Ovary (tissue), 9 donors: ENCODE measurements around the gene KCNE2. TPM values are rescaled to one million over a fixed set of nuclear protein-coding genes. Genes with fewer than 3 reads are reported as not detected.
A peak's percentile ranks its signal among the peaks of the same experiment; 100 is the strongest.

Source experiments
- DNase-seq, 5 donors: peaks; one replicate each; pipeline ENCODE4 v3.0.0-alpha.2; 2019 to 2020
- H3K27ac ChIP-seq, 2 donors: fragments of 200-600 bp; one replicate each; pipeline versions ENCODE4 v1.5.1 to v1.8.0; 2019 to 2022
- H3K27me3 ChIP-seq: fragments of 200-600 bp; one replicate; pipeline ENCODE4 v1.8.0; 2022
- H3K36me3 ChIP-seq: fragments of 200-600 bp; sonication (generic); one replicate; pipeline ENCODE4 v1.5.1; 2019
- H3K4me1 ChIP-seq: one replicate; pipeline ENCODE4 v1.8.1; 2013; ENCODE audit warnings: mild to moderate bottlenecking, moderate library complexity; ENCODE audit not compliant: insufficient read depth
- H3K4me3 ChIP-seq: fragments of 200-600 bp; sonication (generic); one replicate; pipeline ENCODE4 v1.5.1; 2017
- H3K9me3 ChIP-seq, 2 donors: fragments of 200-600 bp in 1 of 2; sonication (generic) in 1 of 2; one replicate each; pipeline versions ENCODE4 v1.5.1 to v1.8.1; 2013 to 2019; ENCODE audit warnings: mild to moderate bottlenecking in 1 of 2, moderate library complexity in 1 of 2
- EP300 ChIP-seq: sonication (generic); formaldehyde crosslinking; IDR thresholded peaks from one replicate; pipeline ENCODE4 v1.6.1; 2017; ENCODE audit warnings: antibody characterized with exemption
- POLR2A ChIP-seq: fragments of 450-650 bp; IDR thresholded peaks from one replicate; pipeline ENCODE4 v1.6.1; 2017; ENCODE audit warnings: antibody characterized with exemption, mild to moderate bottlenecking, moderate library complexity
- WGBS, 3 donors: extraction: QIAGEN DNeasy Blood & Tissue Kit in 1 of 3; methylation state at CpG; one replicate each; pipeline versions ENCODE4 v1.1.5 to v1.1.7; 2013 to 2017; 5-methylcytosine and 5-hydroxymethylcytosine counted together
- intact Hi-C, 4 donors: fragments of 100-400 bp; cut with DNase I; formaldehyde crosslinking; loops; one replicate each; pipeline versions ENCODE4 v1.11.0 to v1.15.1; 2022 to 2023
- polyA plus RNA-seq, 2 donors: library from polyadenylated mRNA; stranded (reverse); fragments of 200-250 nt in 1 of 2; fragments of 350-450 nt in 1 of 2; fragmentation: Illumina TruSeq in 1 of 2; extraction: RNeasy Lipid Tissue Mini Kit (QIAGEN cat#74804) in 1 of 2; gene quantifications; one replicate each; pipeline ENCODE4 v1.2.3, GENCODE V29; 2013 to 2014
- total RNA-seq, 7 donors: library from RNA; depleted of rRNA in 2 of 7; stranded (reverse); fragments of >200 nt in 2 of 7; fragmentation: NEBNext Ultra II Directional in 3 of 7; extraction: Animal tissue kit (Norgen Biotek cat#: 25700) in 3 of 7; gene quantifications; one replicate each; pipeline versions ENCODE4 v1.1.0 to v1.2.4, GENCODE V29; 2016 to 2023
- TF ChIP-seq, protein P1 (sequence below), 3 donors: fragments of 450-650 bp in 2 of 3; fragments of 200-600 bp in 1 of 3; IDR thresholded peaks; one replicate each; pipeline versions ENCODE4 v1.5.1 to v1.8.0; 2016 to 2022; ENCODE audit warnings: antibody characterized with exemption in 3 of 3, mild to moderate bottlenecking in 1 of 3
- donor health status: DM: no; HTN: no; CAD: no; lungs with moderate emphysema.
- donor health status: DM: no; HTN: no; CAD: no.
- donor health status: Bipolar disorder and iron deficiency.
- donor health status: DM: yes; HTN: yes; CAD: no.
- donor health status: DM: no; HTN: no; CAD: no.
- donor health status: DM: yes; HTN: yes; CAD: no.

Gene KCNE2
- total and polyA plus RNA-seq, 9 donors, result 0.25 to 0.48 (median 0.35) TPM; not detected in 3

GRCh38 chr21:34364921-34365320 is 1.1 kb downstream of the KCNE2 start:
- Histone ChIP-seq H3K36me3 (no peaks in the 10 kb centered on the region), H3K27ac (no peak overlapping the region), H3K9me3 (no peaks in the 10 kb centered on the region), H3K27me3 (no peaks in the 10 kb centered on the region), H3K4me1 (no peaks in the 10 kb centered on the region), H3K4me3 (no peak overlapping the region)
- DNase-seq, result no peak
- TF ChIP-seq, protein P1, sequence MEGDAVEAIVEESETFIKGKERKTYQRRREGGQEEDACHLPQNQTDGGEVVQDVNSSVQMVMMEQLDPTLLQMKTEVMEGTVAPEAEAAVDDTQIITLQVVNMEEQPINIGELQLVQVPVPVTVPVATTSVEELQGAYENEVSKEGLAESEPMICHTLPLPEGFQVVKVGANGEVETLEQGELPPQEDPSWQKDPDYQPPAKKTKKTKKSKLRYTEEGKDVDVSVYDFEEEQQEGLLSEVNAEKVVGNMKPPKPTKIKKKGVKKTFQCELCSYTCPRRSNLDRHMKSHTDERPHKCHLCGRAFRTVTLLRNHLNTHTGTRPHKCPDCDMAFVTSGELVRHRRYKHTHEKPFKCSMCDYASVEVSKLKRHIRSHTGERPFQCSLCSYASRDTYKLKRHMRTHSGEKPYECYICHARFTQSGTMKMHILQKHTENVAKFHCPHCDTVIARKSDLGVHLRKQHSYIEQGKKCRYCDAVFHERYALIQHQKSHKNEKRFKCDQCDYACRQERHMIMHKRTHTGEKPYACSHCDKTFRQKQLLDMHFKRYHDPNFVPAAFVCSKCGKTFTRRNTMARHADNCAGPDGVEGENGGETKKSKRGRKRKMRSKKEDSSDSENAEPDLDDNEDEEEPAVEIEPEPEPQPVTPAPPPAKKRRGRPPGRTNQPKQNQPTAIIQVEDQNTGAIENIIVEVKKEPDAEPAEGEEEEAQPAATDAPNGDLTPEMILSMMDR (IDR thresholded peaks at IDR 0.05), result no peak
- TF ChIP-seq EP300 (no peak), POLR2A (no peak)
- intact Hi-C loops, result no loop called here

GRCh38 chr21:34365809-34366208 is 2.0 kb downstream of the KCNE2 start:
- Histone ChIP-seq H3K36me3 (no peaks in the 10 kb centered on the region), H3K9me3 (no peaks in the 10 kb centered on the region), H3K27ac (no peak overlapping the region), H3K4me1 (no peaks in the 10 kb centered on the region), H3K4me3 (no peak overlapping the region), H3K27me3 (no peaks in the 10 kb centered on the region)
- 80 to 84% (median 83%) methylated on average over 6 of the region's 6 CpGs for WGBS, 3 donors
- intact Hi-C loops, result no loop called here
- TF ChIP-seq EP300 (no peak), POLR2A (no peak)
- TF ChIP-seq, protein P1 (IDR thresholded peaks at IDR 0.05), result no peak
- DNase-seq, result peak in 1 of 5 donors; percentile 0

DNA sequence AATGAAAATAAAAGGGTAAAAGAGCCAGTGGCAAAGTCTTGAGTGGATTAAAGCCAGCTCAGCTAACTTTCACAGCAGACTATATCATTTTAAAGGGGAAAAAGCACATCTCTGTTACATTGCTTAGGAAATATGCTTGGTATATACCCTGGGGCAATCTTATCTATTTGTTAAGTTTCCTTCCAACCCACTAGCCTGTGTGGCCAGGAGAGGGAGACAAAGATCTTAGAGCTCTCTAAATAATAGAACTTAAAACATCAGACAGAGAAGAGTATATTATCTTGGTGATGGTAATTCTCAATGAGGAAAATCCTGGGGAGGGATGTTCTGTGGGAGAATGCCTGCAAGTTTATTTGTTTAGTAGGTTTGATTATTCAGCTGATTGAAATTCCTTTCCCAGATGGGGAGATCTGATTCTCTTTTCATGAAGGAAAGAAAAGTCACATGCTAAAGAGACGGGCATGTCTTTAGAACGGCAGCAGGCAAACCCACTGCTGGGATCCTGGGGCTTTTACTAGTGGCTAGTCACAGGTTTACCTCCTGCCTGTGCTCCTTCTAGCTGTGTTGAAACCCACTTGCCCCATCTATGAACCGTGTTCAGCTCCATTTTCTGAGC is 3.6 kb downstream of the KCNE2 start:
- Histone ChIP-seq H3K36me3 (no peaks in the 10 kb centered on the region), H3K4me3 (no peak overlapping the region), H3K27me3 (no peaks in the 10 kb centered on the region), H3K9me3 (no peaks in the 10 kb centered on the region), H3K4me1 (no peaks in the 10 kb centered on the region), H3K27ac (no peak overlapping the region)
- DNase-seq, result peak in 2 of 5 donors; percentile 15 to 39
- WGBS, 3 donors, result 73 to 78% (median 76%) methylated on average over 3 of the region's 3 CpGs
- intact Hi-C loops, result no loop called here
- TF ChIP-seq POLR2A (no peak), EP300 (no peak)
- TF ChIP-seq, protein P1 (IDR thresholded peaks at IDR 0.05), result peak in 1 of 3 donors; percentile 20

DNA sequence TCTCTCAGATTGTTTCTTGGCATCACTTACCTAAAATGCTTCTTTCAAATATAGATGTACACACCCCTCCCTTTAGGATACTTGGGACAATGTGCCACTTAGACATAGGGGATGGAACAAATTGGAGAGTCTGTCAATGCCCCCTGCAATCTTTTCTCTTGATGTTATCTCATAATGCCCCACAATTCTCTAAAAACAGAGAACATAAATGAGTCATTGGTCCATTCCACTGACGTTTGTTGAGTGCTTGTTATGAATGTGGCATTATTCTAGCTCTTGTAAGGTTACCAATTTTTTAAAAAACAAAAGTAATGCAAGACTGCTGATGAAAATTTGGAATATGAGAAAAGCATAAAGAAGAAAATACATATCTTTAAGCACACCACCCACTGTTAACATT is 5.9 kb downstream of the KCNE2 start:
- Histone ChIP-seq H3K27me3 (no peaks in the 10 kb centered on the region), H3K27ac (no peak overlapping the region), H3K9me3 (no peaks in the 10 kb centered on the region), H3K4me1 (no peaks in the 10 kb centered on the region), H3K4me3 (no peak overlapping the region), H3K36me3 (no peaks in the 10 kb centered on the region)
- no peak for DNase-seq
- WGBS, 3 donors, result 31 to 47% (median 43%) methylated on average over 1 of the region's 1 CpG
- intact Hi-C loops, result no loop called here
- TF ChIP-seq, protein P1 (IDR thresholded peaks at IDR 0.05), result no peak
- TF ChIP-seq EP300 (no peak), POLR2A (no peak)
